NK-92 (cell line): ENCODE measurements around the gene USF2.
"Not testable (repeated sequence)": the region's sequence is repeated elsewhere in the genome, so short reads cannot be mapped to it uniquely, and the experiment has no call there.

Experiments used
- DNase-seq: peaks from one replicate; lab custom pipeline; 2025; ENCODE audit not compliant: unreplicated experiment; lab: John Stamatoyannopoulos, UW

Gene USF2

GRCh38 chr19:35268536-35269437 is at the start of gene USF2:
Gene USF2, plus strand, starts transcription at chr19:35268962. Its CDS starts 140 bp downstream, at chr19:35269102.
- DNase-seq: no peak

DNA sequence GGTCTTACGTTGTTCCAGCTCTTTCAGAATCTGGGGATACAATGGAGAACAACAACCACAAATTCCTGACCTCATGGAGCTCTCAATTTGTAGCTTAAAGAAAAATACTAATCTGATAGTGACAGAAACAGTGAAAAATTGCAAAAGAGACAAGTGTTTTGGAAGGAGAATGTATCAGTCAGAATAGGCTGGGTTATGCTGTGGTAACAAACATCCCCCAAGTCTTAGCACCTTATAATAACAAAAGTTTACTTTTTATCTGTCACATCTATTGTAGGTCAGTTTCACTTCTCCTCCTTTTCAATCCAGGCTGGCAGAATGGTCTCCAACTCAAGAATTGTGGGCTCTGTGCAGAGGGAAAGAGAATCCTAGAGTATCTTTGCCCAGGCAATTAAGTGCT is 49.8 kb upstream of the USF2 start:
- DNase-seq: no peak

GRCh38 chr19:35220315-35220921 is 48.3 kb upstream of the USF2 start:
- no peak for DNase-seq

GRCh38 chr19:35220973-35221590 is 47.7 kb upstream of the USF2 start:
- not testable (repeated sequence) for DNase-seq

GRCh38 chr19:35222373-35223015 is 46.3 kb upstream of the USF2 start:
- no peak for DNase-seq

DNA sequence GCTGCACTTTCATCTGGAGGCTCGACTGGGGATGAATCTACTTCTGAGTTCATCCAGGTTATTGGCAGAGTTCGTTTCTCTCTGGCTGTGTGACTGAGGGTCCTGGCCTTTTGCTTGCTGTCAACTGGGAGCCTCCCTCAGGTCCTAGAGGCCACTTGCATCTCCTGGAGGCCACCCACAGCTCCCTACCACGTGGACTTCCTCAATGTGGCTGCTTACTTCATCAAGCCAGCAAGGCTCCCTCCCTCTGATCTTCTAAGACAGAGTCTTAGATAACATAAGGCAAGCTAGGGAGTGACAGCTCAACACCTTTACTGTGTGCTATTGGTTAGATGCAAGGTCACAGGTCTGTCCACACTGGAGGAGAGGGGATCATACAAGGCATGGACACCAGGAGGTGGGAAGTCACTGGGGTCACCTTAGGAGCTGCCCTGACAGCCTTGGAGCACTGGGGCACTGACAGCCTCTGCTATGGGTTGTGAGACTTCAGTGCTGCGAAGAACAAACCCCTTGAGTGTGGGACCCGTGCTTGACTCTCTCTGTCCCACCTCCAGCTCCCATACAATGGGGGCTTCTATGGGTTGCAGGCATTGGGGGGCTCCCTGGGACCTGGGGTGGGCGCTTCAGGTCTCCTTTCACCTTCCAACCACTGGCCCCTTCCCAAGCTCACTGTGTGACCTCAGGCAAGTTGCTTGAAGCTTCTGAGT is 45.5 kb upstream of the USF2 start:
- DNase-seq: no peak

DNA sequence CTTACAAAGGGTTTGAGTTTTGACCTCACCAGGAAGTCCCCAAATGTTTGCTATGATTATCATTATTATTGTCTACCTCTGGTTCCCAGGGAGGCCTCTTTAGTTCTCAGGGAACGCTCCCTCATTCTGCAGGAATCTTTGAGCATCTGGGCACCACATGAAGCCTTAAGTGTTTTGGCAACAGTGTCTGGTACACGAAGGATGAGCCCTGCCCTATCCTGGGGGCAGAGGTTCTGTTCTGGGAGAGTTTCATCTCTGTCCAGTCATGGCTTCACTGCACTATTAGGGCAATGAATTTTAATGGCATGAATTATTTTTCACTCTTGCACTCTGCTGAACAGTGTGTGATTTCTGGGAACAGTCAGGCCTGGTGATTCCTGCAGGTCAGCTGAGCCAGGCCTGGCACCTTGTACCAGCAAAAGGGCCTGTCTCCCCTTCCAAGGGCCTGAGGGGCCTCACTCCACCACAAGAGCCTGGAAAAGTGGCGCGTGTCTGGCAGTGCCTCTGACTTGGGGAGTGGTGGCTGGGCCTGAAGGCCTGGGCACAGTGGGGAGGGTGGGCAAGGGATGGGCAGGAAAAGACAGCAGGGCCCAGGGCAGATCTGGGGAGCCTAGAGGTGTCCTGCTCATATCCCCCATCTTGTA is 44.8 kb upstream of the USF2 start:
- no peak for DNase-seq

DNA sequence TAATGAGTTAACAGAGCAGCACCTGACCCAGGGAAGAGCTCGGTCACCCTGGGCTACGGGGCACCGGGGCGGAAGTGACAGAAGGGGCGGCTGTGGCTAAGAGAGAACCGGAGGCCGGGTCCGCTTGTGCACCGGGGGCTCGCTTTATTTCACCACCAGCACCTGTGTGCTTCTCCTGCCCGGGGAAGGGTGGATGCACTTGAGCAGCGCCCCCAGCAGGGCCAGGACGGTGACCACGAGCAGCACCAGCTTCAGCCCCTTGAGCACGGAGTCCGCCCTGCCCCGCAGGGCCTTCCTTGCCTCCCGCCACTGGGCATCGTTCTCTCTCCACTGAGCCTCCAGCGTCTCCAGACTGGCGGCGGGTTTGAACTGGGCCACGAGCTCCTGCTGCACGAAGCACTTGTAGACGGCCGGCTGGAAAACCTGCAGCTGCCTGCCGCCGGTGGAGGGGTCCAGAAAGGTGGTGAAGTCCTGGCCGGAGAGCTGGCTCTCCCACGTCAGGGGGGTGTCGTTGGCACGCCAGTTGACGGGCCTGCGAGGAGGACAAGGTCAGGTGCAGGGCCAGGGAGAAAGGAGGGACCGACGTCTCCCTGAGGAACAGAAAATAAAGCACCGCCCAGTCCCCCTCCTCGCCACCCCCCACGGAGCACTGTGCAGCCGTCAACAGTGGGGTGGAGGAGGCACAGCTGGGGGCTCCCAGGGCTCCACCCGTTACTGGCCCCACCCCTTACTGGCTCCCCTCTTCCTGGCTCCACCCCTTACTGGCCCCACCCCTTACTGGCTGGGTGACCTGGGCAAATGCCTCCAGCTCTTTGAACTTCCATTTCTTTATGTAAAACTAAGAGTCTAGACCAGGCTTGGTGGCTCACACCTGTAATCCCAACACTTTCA is 43.8 kb upstream of the USF2 start:
- no peak for DNase-seq

GRCh38 chr19:35225951-35226350 is 42.8 kb upstream of the USF2 start:
- DNase-seq: no peak

- no peak for DNase-seq
Measured at GRCh38 chr19:35226748-35227147, 42.0 kb upstream of the USF2 start.

DNA sequence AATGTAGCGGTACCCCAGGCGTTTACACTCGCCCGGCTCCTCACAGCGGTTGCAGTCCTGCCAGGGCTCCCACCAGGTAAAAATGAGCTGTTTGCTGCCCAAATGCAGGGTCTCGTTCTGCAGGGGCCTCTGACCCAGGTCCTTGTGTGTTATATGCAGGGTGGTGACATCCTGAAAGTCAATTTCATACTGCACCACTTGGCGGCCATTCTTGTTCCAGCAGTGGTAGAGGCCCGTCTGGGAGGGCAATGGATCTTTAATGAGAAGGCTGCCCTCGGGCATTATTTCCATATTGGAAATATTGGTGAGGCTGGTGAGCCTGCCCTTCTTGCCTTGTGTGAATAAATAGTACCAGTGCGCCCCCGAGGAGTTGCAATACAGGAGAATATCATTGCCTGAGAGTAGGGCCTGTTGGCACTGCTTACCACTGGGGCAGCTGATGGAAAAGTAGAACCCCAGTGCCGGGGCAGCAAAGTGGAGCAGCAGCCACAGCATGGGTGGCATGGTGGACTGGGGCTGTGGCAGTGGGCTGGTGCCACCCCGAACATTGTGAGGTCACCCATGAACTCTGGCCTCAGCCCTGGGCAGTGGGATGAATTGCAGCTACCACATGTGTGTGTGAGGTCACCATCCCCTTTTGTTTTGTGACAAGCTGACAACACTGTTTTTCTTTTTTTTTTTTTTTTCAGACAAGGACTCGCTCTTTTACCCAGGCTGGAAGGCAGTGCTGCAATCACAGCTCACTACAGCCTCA is 40.4 kb upstream of the USF2 start, which contains the start of gene FAM187B:
FAM187B (minus strand) TSS at position 563 of the 754 bp plus-strand sequence; CDS start at position 504, 59 bp downstream.
- DNase-seq: no peak

- no peak for DNase-seq
Measured at GRCh38 chr19:35229601-35230000, 39.2 kb upstream of the USF2 start.

- DNase-seq: no peak
Measured at GRCh38 chr19:35231956-35232645, 36.7 kb upstream of the USF2 start.

DNA sequence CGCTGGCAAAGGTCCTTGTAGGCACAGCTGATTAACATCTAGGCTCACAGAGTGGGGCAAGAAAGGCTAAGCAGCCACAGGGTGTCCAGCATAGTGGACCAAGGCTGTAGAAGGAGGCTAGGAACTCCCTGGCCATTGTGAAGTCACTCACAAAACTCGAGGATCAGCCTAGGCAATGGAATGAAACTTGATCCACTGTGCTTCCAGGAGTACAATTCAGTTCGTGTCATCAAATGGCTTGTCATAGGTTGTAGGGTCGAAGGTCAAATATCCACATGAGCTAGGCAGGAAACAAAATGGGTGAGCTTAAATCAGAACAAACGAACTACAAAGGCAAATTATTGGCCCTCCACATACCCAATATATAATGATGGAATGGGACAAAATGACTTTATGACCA is 35.9 kb upstream of the USF2 start:
- DNase-seq: no peak

DNA sequence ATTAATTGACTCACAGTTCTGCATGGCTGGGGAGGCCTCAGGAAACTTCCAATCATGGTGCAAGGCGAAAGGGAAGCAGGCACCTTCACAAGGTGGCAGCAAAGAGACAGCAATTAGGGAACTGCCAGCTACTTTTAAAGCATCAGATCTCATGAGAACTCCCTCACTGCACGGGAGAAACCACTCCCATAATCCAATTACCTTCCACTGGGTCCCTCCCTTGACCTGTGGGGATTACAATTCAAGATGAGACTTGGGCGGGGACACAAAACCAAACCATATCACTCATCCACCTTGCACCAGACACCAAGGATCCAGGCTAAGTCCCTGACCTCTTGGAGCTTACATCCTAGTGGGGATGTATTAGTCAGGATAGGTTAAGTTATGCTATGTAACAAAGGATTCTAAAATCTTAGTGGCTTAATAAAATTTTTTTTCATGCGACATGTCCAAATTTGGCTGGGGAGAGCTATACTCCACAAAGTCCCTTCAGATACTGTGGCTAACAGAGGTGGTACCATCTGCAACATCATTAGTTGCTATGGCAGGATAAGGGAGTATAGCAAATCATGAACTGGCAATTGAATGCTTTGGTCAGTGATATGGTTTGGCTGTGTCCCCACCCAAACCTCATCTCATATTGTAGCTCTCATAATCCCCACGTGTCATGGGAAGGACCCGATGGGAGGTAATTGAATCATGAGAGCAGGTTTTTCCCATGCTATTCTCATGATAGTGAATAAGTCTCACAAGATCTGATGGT is 31.9 kb upstream of the USF2 start:
- DNase-seq: no peak

DNA sequence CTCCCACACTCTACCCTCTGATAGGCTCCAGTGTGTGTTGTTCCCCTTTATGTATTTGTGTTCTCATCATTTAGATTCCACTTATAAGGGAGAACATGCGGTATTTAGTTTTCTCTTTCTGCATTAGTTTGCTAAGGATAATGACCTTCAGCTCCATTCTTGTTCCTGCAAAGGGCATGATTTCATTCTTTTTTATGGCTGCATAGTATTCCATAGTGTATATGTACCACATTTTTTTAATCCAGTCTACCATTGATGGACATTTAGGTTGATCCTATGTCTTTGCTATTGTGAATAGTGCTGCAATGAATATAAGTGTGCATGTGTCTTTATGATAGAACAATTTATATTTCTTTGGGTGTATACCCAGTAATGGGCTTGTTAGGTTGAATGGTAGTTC is 29.2 kb upstream of the USF2 start:
- not testable (repeated sequence) for DNase-seq

DNA sequence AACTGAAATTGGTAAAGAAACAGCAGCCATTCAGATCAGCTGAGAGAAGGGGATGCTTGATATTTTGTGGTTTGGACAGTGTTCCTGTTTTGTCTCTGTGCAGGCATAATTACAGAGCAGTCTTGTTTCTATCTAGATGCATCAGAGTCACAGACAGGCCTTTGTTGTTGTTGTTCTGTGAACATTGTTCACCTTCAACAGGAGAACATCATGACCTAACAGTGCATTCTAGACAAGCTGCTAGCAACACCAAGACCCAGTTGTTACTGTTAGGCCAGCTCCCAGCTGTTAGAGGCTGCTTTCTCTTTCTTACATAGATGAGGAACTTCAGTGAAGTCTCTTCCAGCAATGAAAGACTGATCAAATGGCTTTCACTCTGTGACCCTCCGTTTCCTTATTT is 28.4 kb upstream of the USF2 start:
- DNase-seq: no peak
